Suprapubic skin (tissue), 3 donors: ENCODE data around the gene ABCC1.

Source experiments
- CTCF ChIP-seq, 2 donors: fragments of 200-600 bp in 1 of 2; fragments of 450-650 bp in 1 of 2; sonication (generic) in 1 of 2; IDR thresholded peaks; one replicate each; pipeline ENCODE4 v1.5.1; 2016 to 2019; ENCODE audit warnings: antibody characterized with exemption in 2 of 2, mild to moderate bottlenecking in 1 of 2, moderate library complexity in 1 of 2
- POLR2A ChIP-seq, 2 donors: fragments of 450-650 bp; IDR thresholded peaks; one replicate each; pipeline ENCODE4 v1.6.1; 2017; ENCODE audit warnings: antibody characterized with exemption in 2 of 2, mild to moderate bottlenecking in 2 of 2, moderate library complexity in 2 of 2

DNA sequence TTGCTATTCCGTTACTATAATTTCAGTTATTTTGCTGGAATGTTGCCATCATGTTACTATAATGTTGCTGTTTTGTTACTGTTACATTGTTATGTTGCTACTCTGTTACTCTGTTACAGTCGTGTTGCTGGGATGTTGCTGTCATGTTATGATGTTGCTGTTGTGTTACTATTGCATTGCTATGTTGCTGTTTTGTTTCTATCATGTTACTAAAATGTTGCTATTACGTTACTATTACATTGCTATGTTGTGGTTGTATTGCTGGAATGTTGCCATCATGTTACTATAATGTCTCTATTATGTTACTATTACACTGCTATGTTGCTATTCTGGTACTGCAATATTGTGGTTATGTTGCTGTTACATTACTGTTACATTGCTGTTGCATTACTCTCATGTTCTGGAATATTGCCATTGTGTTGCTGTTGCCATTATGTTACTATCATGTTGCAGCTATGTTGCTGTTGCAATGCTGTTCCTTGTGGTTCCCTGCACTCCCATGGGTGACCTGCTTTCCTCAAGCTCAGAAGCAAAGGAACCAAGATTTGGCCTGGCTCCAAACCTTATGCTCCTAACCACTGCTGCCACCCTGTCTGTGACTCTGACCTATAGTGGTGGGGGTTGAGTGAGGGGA is 209.4 kb downstream of the ABCC1 start:
- no peak for TF ChIP-seq POLR2A (IDR thresholded peaks at IDR 0.05)
- no peak for TF ChIP-seq CTCF (IDR thresholded peaks at IDR 0.05)
